GM21528 (cell line): ENCODE measurements around the gene KRTAP8-1.

Experiments
- ATAC-seq: cut with Tn5 transposase; IDR thresholded peaks from one replicate; pipeline ENCODE4 v1.9.1; 2021; ENCODE audit warnings: mild to moderate bottlenecking, moderate library complexity; ENCODE audit not compliant: unreplicated experiment, low FRiP score

KRTAP8-1 gene

GRCh38 chr21:30813174-30813573 lies at the start of gene KRTAP8-1:
KRTAP8-1 (minus strand) TSS chr21:30813274; CDS start chr21:30813220, 54 bp downstream.
- ATAC-seq, result no peak

GRCh38 chr21:30847627-30848500 lies 34.8 kb upstream of the KRTAP8-1 start:
- no peak for ATAC-seq

GRCh38 chr21:30842990-30843389 lies 29.9 kb upstream of the KRTAP8-1 start:
- ATAC-seq, result no peak

- ATAC-seq, result no peak
Observed at GRCh38 chr21:30839304-30839703, 26.2 kb upstream of the KRTAP8-1 start.

- ATAC-seq, result no peak
Observed at GRCh38 chr21:30838536-30838935, 25.5 kb upstream of the KRTAP8-1 start.

- no peak for ATAC-seq
Observed at GRCh38 chr21:30831194-30831765, 18.2 kb upstream of the KRTAP8-1 start.

- no peak for ATAC-seq
Observed at GRCh38 chr21:30829659-30830058, 16.6 kb upstream of the KRTAP8-1 start, which contains the start of gene KRTAP7-1. KRTAP7-1 (minus strand) TSS chr21:30829759; CDS start chr21:30829698, 61 bp downstream.

GRCh38 chr21:30818837-30819610 lies 6.0 kb upstream of the KRTAP8-1 start:
- no peak for ATAC-seq

- ATAC-seq, result no peak
Observed at GRCh38 chr21:30800605-30801004, 12.5 kb downstream of the KRTAP8-1 start.

GRCh38 chr21:30793581-30794314 lies 19.3 kb downstream of the KRTAP8-1 start:
- ATAC-seq, result no peak

GRCh38 chr21:30779249-30779648 lies 33.8 kb downstream of the KRTAP8-1 start:
- ATAC-seq, result no peak

GRCh38 chr21:30769724-30770431 lies 43.2 kb downstream of the KRTAP8-1 start:
- ATAC-seq, result no peak
